DOHH2 (cell line): ENCODE data around the gene PDE9A.

ENCODE experiments used
- H3F3A ChIP-seq: fragments of 200-600 bp; sonication (generic), shearing (Covaris generic); 2 replicates; pipeline ENCODE4 v1.6.0; 2016; ENCODE audit warnings: antibody characterized with exemption, mild to moderate bottlenecking; ENCODE audit not compliant: control insufficient read depth, insufficient read depth
- H3K27ac ChIP-seq: fragments of 200-600 bp; sonication (generic); 2 replicates; pipeline ENCODE4 v1.5.1; 2014; ENCODE audit warnings: low read depth, mild to moderate bottlenecking, low read length, moderate library complexity
- H3K27me3 ChIP-seq: fragments of 200-600 bp; sonication (generic); 2 replicates; pipeline ENCODE4 v1.6.1; 2014; ENCODE audit warnings: mild to moderate bottlenecking, low read length, mixed read lengths; ENCODE audit not compliant: control insufficient read depth
- H3K36me3 ChIP-seq: fragments of 200-600 bp; sonication (generic); 2 replicates; pipeline ENCODE4 v1.6.1; 2014; ENCODE audit warnings: mild to moderate bottlenecking, low read length, moderate library complexity, mixed read lengths; ENCODE audit not compliant: control insufficient read depth
- H3K4me1 ChIP-seq: fragments of 200-600 bp; sonication (generic); 2 replicates; pipeline ENCODE4 v1.6.1; 2014; ENCODE audit warnings: mild to moderate bottlenecking, low read length, mixed read lengths; ENCODE audit not compliant: control insufficient read depth
- H3K4me2 ChIP-seq: fragments of 200-600 bp; sonication (generic); 2 replicates; pipeline ENCODE4 v1.6.0; 2014; ENCODE audit warnings: mild to moderate bottlenecking, low read length, moderate library complexity
- H3K4me3 ChIP-seq: fragments of 200-600 bp; sonication (generic); 2 replicates; pipeline ENCODE4 v1.5.1; 2014; ENCODE audit warnings: mild to moderate bottlenecking, low read length, mixed read lengths
- H3K79me2 ChIP-seq: fragments of 200-600 bp; sonication (generic); 2 replicates; pipeline ENCODE4 v1.6.1; 2014; ENCODE audit warnings: mild to moderate bottlenecking, low read length, mixed read lengths; ENCODE audit not compliant: control insufficient read depth
- H3K9me2 ChIP-seq: fragments of 200-600 bp; sonication (generic); replicated peaks from 2 replicates; pipeline ENCODE4 v1.6.1; 2014; ENCODE audit warnings: mild to moderate bottlenecking, low read length, mixed read lengths; ENCODE audit not compliant: control insufficient read depth
- H3K9me3 ChIP-seq: fragments of 200-600 bp; sonication (generic); 2 replicates; pipeline ENCODE4 v1.6.1; 2014; ENCODE audit warnings: antibody characterized with exemption, low read length, mixed read lengths; ENCODE audit not compliant: control insufficient read depth, insufficient read depth
- H4K20me1 ChIP-seq: fragments of 200-600 bp; sonication (generic); 2 replicates; pipeline ENCODE4 v1.6.0; 2014; ENCODE audit warnings: low read depth, mild to moderate bottlenecking, antibody characterized with exemption, low read length, moderate library complexity; ENCODE audit not compliant: control insufficient read depth, insufficient read depth
- EZH2phosphoT487 ChIP-seq: fragments of 200-600 bp; sonication (generic); IDR thresholded peaks from 2 replicates; pipeline ENCODE4 v1.6.1; 2017; ENCODE audit warnings: borderline replicate concordance, mild to moderate bottlenecking, antibody characterized with exemption, low read length, moderate library complexity, mixed read lengths
- TF ChIP-seq, protein P1 (sequence below): fragments of 200-600 bp; sonication (generic); IDR thresholded peaks from one replicate; pipeline ENCODE4 v1.5.1; 2014; ENCODE audit warnings: antibody characterized with exemption, mild to moderate bottlenecking, low read depth, low read length; ENCODE audit not compliant: poor library complexity, severe bottlenecking

The PDE9A gene

DNA sequence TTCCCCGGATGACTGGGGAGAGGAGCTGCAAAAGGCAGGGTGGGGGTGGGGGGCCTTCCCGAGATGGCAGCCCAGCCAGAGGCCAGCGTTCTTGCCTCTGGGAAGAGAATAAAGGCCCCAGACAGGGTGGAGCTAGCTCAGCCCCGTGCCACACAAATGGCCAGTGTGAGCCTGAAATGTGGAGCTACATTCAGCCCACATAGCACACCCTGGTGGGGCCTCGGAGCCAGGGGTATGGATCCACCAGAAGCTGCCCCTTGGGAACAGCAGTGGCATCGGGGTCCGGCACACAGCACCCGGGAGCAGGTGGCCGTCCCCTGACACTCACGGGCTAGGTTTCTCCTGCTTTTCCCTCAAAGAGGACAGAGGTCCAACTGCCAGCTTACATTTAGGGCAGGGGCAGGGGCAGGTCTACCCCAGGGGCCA lies 93.9 kb downstream of the PDE9A start:
- TF ChIP-seq, protein P1, sequence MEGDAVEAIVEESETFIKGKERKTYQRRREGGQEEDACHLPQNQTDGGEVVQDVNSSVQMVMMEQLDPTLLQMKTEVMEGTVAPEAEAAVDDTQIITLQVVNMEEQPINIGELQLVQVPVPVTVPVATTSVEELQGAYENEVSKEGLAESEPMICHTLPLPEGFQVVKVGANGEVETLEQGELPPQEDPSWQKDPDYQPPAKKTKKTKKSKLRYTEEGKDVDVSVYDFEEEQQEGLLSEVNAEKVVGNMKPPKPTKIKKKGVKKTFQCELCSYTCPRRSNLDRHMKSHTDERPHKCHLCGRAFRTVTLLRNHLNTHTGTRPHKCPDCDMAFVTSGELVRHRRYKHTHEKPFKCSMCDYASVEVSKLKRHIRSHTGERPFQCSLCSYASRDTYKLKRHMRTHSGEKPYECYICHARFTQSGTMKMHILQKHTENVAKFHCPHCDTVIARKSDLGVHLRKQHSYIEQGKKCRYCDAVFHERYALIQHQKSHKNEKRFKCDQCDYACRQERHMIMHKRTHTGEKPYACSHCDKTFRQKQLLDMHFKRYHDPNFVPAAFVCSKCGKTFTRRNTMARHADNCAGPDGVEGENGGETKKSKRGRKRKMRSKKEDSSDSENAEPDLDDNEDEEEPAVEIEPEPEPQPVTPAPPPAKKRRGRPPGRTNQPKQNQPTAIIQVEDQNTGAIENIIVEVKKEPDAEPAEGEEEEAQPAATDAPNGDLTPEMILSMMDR, result no peak
- no peak for TF ChIP-seq EZH2phosphoT487
- Histone ChIP-seq H3F3A (no peaks in the 10 kb centered on the region), H3K9me3 (no peaks in the 10 kb centered on the region), H4K20me1 (no peaks in the 10 kb centered on the region), H3K4me1 (peaks cover 24% of the 10 kb centered on the region), H3K9me2 (no peaks in the 10 kb centered on the region), H3K4me3 (peak overlapping the region; percentile 53), H3K36me3 (no peaks in the 10 kb centered on the region), H3K27me3 (no peaks in the 10 kb centered on the region), H3K27ac (peak overlapping the region; percentile 57), H3K79me2 (no peaks in the 10 kb centered on the region), H3K4me2 (peak overlapping the region; percentile 70)

DNA sequence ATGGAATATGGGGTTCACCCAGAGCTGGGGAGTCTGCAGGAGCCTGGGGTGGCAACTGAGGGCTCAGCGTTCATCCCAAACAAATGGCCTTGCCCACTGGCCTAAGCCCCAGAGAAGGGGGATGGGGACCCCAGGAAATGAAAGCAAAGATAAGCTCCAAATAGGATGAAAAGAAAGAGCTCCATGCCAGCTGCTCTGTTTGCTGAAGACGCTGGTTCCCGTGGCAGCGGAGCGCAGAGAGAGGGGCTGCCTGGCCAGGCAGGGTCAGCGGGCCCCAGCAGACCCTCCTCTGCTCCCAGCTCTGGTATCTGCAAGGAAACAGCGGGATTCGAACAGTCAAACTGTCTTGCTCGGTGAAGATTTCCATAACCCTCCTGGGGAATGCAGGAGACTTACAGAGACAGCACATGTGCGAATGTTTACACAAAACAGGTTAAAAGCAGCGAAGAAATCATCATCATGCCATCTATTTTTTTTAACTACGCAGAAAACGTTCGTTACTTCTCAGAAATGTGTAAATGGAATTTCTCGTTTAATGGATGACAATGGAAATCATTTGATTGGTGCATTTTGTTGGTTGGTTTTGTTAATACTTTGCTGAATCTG lies 94.4 kb downstream of the PDE9A start:
- Histone ChIP-seq H3K36me3 (no peaks in the 10 kb centered on the region), H3K27ac (no peak overlapping the region), H3K4me1 (peaks cover 24% of the 10 kb centered on the region), H3F3A (no peaks in the 10 kb centered on the region), H3K9me2 (no peaks in the 10 kb centered on the region), H4K20me1 (no peaks in the 10 kb centered on the region), H3K27me3 (no peaks in the 10 kb centered on the region), H3K4me2 (no peak overlapping the region), H3K4me3 (no peak overlapping the region), H3K9me3 (no peaks in the 10 kb centered on the region), H3K79me2 (no peaks in the 10 kb centered on the region)
- TF ChIP-seq, protein P1, result no peak
- TF ChIP-seq EZH2phosphoT487, result no peak

DNA sequence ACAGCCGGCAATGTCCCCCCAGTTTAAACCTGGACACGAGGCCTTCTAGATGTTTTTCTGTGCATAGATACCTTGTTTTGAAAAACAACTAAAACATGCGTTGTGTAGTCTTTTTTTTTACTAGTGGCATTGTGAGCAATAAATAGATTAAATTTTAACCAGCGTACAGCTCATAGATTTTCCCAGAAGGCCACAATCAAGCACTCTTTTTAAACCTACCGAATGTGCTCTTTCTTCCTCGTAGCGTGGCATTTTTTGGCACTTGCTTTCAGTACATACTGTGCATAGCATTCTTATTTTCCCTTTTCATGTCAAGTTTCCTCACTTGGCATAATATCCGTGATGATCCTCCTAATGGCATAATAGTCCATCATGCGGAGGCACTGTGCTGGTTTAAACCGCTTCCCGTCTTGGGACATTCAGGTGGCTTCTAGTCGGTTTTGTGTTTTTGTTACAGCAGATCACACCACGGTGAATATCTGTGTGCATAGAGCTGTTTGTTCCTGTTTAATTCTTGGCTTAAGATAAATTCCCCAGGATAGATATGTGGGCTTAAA lies 95.3 kb downstream of the PDE9A start:
- H3K9me3 ChIP-seq, result no peaks in the 10 kb centered on the region
- H3K9me2 ChIP-seq, result no peaks in the 10 kb centered on the region
- no peaks in the 10 kb centered on the region for H4K20me1 ChIP-seq
- H3K36me3 ChIP-seq, result no peaks in the 10 kb centered on the region
- TF ChIP-seq, protein P1, result no peak
- TF ChIP-seq EZH2phosphoT487, result no peak
- no peak overlapping the region for H3K4me2 ChIP-seq
- H3K27me3 ChIP-seq, result no peaks in the 10 kb centered on the region
- no peak overlapping the region for H3K27ac ChIP-seq
- H3F3A ChIP-seq, result no peaks in the 10 kb centered on the region
- H3K4me3 ChIP-seq, result no peak overlapping the region
- no peaks in the 10 kb centered on the region for H3K79me2 ChIP-seq
- H3K4me1 ChIP-seq, result peaks cover 24% of the 10 kb centered on the region
